ENCODE data around the gene HNRNPA0. TPM values are rescaled to one million over a fixed set of nuclear protein-coding genes. Genes with fewer than 3 reads are reported as not detected.

HNRNPA0 gene
- total RNA-seq, 1 experiment from 2014 or later, result 38.9 TPM

DNA sequence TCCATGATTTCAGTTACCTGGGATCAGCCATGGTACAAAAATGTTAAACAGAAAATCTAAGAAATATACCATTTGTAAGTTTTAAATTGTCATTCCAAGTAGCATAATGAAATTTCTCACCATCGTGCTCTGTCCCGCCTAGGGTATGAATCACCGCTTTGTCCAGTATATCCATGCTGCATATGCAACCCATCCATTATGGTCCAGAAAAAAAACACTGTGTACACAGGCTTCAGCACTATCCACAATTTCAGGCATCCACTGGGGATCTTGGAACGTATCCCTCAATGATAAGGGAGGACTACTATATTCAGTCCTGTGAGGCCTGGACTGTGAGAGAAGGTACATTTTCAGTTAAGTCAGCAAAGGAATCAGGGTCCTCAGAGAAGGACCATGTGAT lies 37.6 kb upstream of the HNRNPA0 start:
- no peaks in the 10 kb centered on the region for H3K9me2 ChIP-seq (ENCODE audit: insufficient read depth)
- ChIA-PET CTCF (no interaction called here), RAD21 (ENCODE audit: low non-redundant PET in 1 of 2, low total read pairs in 2 of 2, uncharacterized antibody in 2 of 2, unreplicated experiment in 2 of 2) (no interaction called here), POLR2A (no interaction called here)
- DNase-seq (ENCODE audit: low read depth, low spot score) (no peak), ATAC-seq (no peak)
- BruUV-seq (replicated peaks), result no TSS peak
- no peaks in the 10 kb centered on the region for H3K9me3 ChIP-seq (ENCODE audit: control insufficient read depth in 1 of 2, insufficient read depth in 1 of 2, low read depth in 1 of 2, low read length in 2 of 2)
- intact Hi-C loops (cut with micrococcal nuclease), result no loop called here
- no peaks in the 10 kb centered on the region for H3K27me3 ChIP-seq (ENCODE audit: insufficient read depth, low read length)
- no peak overlapping the region for H3K4me3 ChIP-seq (replicated peaks in 1 of 2; ENCODE audit: low read depth in 1 of 2, low read length in 2 of 2)
- H3K79me2 ChIP-seq (ENCODE audit: insufficient read depth, low read length), result no peaks in the 10 kb centered on the region
- no peaks in the 10 kb centered on the region for H4K20me1 ChIP-seq (ENCODE audit: insufficient read depth)
- H3K4me2 ChIP-seq (ENCODE audit: low read length), result no peak overlapping the region
- H2AFZ ChIP-seq (ENCODE audit: low read depth, low read length, poor library complexity, severe bottlenecking), result no peak overlapping the region
- no peak overlapping the region for H3K27ac ChIP-seq (ENCODE audit: low read depth, low read length)
- H3K9ac ChIP-seq (ENCODE audit: low read length), result no peak overlapping the region
- peaks cover 0 to 9% of the 10 kb centered on the region in 2 experiments; a peak in 1 of 4 replicates for H3K4me1 ChIP-seq (ENCODE audit: control insufficient read depth in 1 of 2, insufficient read depth in 2 of 2, low read length in 2 of 2)
- TF ChIP-seq ZNF274 (IDR thresholded peaks at IDR 0.05; ENCODE audit: low read depth, low read length), result no peak
- no peak for TF ChIP-seq ZFX (IDR thresholded peaks at IDR 0.05)
- no peak for TF ChIP-seq POLR2A (IDR thresholded peaks at IDR 0.05; ENCODE audit: borderline replicate concordance, extremely low read depth, insufficient read depth, insufficient read length)
- TF ChIP-seq, protein P1, sequence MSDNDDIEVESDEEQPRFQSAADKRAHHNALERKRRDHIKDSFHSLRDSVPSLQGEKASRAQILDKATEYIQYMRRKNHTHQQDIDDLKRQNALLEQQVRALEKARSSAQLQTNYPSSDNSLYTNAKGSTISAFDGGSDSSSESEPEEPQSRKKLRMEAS (IDR thresholded peaks at IDR 0.05), result no peak
- TF ChIP-seq FOSL1 (IDR thresholded peaks at IDR 0.05; ENCODE audit: low read depth), result no peak
- no peak for TF ChIP-seq ELF1 (IDR thresholded peaks at IDR 0.05; ENCODE audit: borderline replicate concordance, low read depth)
- TF ChIP-seq JUND (IDR thresholded peaks at IDR 0.05), result no peak
- TF ChIP-seq SRF (IDR thresholded peaks at IDR 0.05; ENCODE audit: low read depth), result no peak
- no peak for TF ChIP-seq YY1 (IDR thresholded peaks at IDR 0.05; ENCODE audit: extremely low read depth, insufficient replicate concordance, low read depth, low read length)
- TF ChIP-seq, protein P2, sequence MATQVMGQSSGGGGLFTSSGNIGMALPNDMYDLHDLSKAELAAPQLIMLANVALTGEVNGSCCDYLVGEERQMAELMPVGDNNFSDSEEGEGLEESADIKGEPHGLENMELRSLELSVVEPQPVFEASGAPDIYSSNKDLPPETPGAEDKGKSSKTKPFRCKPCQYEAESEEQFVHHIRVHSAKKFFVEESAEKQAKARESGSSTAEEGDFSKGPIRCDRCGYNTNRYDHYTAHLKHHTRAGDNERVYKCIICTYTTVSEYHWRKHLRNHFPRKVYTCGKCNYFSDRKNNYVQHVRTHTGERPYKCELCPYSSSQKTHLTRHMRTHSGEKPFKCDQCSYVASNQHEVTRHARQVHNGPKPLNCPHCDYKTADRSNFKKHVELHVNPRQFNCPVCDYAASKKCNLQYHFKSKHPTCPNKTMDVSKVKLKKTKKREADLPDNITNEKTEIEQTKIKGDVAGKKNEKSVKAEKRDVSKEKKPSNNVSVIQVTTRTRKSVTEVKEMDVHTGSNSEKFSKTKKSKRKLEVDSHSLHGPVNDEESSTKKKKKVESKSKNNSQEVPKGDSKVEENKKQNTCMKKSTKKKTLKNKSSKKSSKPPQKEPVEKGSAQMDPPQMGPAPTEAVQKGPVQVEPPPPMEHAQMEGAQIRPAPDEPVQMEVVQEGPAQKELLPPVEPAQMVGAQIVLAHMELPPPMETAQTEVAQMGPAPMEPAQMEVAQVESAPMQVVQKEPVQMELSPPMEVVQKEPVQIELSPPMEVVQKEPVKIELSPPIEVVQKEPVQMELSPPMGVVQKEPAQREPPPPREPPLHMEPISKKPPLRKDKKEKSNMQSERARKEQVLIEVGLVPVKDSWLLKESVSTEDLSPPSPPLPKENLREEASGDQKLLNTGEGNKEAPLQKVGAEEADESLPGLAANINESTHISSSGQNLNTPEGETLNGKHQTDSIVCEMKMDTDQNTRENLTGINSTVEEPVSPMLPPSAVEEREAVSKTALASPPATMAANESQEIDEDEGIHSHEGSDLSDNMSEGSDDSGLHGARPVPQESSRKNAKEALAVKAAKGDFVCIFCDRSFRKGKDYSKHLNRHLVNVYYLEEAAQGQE (IDR thresholded peaks at IDR 0.05; ENCODE audit: low read depth), result no peak
- no peak for TF ChIP-seq EZH2 (IDR thresholded peaks at IDR 0.05)
- TF ChIP-seq, protein P3, sequence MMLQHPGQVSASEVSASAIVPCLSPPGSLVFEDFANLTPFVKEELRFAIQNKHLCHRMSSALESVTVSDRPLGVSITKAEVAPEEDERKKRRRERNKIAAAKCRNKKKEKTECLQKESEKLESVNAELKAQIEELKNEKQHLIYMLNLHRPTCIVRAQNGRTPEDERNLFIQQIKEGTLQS (IDR thresholded peaks at IDR 0.05), result no peak
- no peak for TF ChIP-seq TCF7L2 (IDR thresholded peaks at IDR 0.05; ENCODE audit: borderline replicate concordance, extremely low read depth, insufficient read depth, insufficient read length)
- TF ChIP-seq CEBPB (IDR thresholded peaks at IDR 0.05; ENCODE audit: low read depth), result no peak
- no peak for TF ChIP-seq POLR2AphosphoS5 (IDR thresholded peaks at IDR 0.05; ENCODE audit: low read depth, low read length)
- TF ChIP-seq SIN3A (IDR thresholded peaks at IDR 0.05; ENCODE audit: low read depth), result no peak
- TF ChIP-seq, protein P4, sequence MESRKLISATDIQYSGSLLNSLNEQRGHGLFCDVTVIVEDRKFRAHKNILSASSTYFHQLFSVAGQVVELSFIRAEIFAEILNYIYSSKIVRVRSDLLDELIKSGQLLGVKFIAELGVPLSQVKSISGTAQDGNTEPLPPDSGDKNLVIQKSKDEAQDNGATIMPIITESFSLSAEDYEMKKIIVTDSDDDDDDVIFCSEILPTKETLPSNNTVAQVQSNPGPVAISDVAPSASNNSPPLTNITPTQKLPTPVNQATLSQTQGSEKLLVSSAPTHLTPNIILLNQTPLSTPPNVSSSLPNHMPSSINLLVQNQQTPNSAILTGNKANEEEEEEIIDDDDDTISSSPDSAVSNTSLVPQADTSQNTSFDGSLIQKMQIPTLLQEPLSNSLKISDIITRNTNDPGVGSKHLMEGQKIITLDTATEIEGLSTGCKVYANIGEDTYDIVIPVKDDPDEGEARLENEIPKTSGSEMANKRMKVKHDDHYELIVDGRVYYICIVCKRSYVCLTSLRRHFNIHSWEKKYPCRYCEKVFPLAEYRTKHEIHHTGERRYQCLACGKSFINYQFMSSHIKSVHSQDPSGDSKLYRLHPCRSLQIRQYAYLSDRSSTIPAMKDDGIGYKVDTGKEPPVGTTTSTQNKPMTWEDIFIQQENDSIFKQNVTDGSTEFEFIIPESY (IDR thresholded peaks at IDR 0.05; ENCODE audit: extremely low read depth, insufficient replicate concordance, low read length), result no peak
- no peak for TF ChIP-seq EZH2phosphoT487 (IDR thresholded peaks at IDR 0.05; ENCODE audit: borderline replicate concordance)
- no peak for TF ChIP-seq CBX3 (IDR thresholded peaks at IDR 0.05; ENCODE audit: low read depth)
- H3K36me3 ChIP-seq (ENCODE audit: control insufficient read depth in 1 of 2, insufficient read depth in 2 of 2, low read length in 2 of 2), result no peaks in the 10 kb centered on the region
